ENCODE measurements around the gene PPT2.

- no peak for TF ChIP-seq CTCF (IDR thresholded peaks at IDR 0.05; ENCODE audit: poor library complexity)
- no peak for TF ChIP-seq EZH2phosphoT487 (IDR thresholded peaks at IDR 0.05; ENCODE audit: low read depth, severe bottlenecking, unreplicated experiment)
Observed at GRCh38 chr6:32112431-32112980, 41.4 kb upstream of the PPT2 start.
